K562 (cell line): Measurements from ENCODE around the gene TTC27. TPM values are rescaled to one million over a fixed set of nuclear protein-coding genes. Genes with fewer than 3 reads are reported as not detected.

Experiments used
- ATAC-seq: fragments of 200-7000 bp; cut with Tn5 transposase; 3 replicates; pipeline ENCODE4 v1.9.1; 2020; ENCODE audit warnings: moderate library complexity
- BruUV-seq: library from RNA; stranded (reverse); fragments of 400-500 nt; replicated peaks from 2 replicates; lab custom pipeline; 2021; lab: Mats Ljungman, UMichigan
- CTCF ChIA-PET: fragments of 300-600 bp; formaldehyde crosslinking; extraction: SDS; loops from one replicate; lab custom pipeline; 2021; ENCODE audit warnings: low intra/inter-chr PET ratio; lab: Yijun Ruan, JAX
- POLR2A ChIA-PET: fragments of 300-600, 350-650 bp; sonication (Branson Sonifier 250); formaldehyde crosslinking; extraction: SDS; loops from one replicate; lab custom pipeline; 2021; ENCODE audit warnings: antibody characterized with exemption, inconsistent platforms; lab: Yijun Ruan, JAX
- DNase-seq, 4 experiments: peaks; one replicate each; pipeline versions ENCODE4 v3.0.0 to v3.0.0-alpha.2; 2011 to 2018; ENCODE audit warnings: low spot score in 3 of 4, mixed read lengths in 3 of 4; ENCODE audit errors: extremely low read depth in 1 of 4
- FAIRE-seq: peaks from 2 replicates; lab custom pipeline; 2011; peaks lifted over from hg19 to GRCh38; lab: Jason Lieb, UNC
- H2AFZ ChIP-seq: 2 replicates; pipeline ENCODE4 v1.6.0; 2011; ENCODE audit warnings: low read depth, low read length, control low read depth, inconsistent platforms
- H3K27ac ChIP-seq: fragments of 200-600 bp; 3 replicates; pipeline ENCODE4 v1.8.0; 2011; ENCODE audit warnings: low read depth, mild to moderate bottlenecking, control low read depth, inconsistent platforms, low read length, moderate library complexity, mixed read lengths; ENCODE audit errors: extremely low read depth
- H3K27me3 ChIP-seq, 2 experiments: fragments of 300-600 bp in 1 of 2; 2 replicates in 1 of 2; 3 replicates in 1 of 2; pipeline versions ENCODE4 v1.6.0 to v1.8.0; 2011; ENCODE audit warnings: inconsistent platforms in 2 of 2, low read length in 2 of 2, mild to moderate bottlenecking in 1 of 2, mixed read lengths in 1 of 2, moderate library complexity in 1 of 2; ENCODE audit not compliant: control insufficient read depth in 2 of 2, insufficient read depth in 2 of 2
- H3K36me3 ChIP-seq: fragments of 300-600 bp; 3 replicates; pipeline ENCODE4 v1.8.0; 2011; ENCODE audit warnings: mild to moderate bottlenecking, low read length, inconsistent platforms; ENCODE audit not compliant: control insufficient read depth, insufficient read depth
- H3K4me1 ChIP-seq, 2 experiments: fragments of 200-600 bp in 1 of 2; replicated peaks in 1 of 2; 2 replicates in 1 of 2; 3 replicates in 1 of 2; pipeline versions ENCODE4 v1.5.1 to v1.8.0; 2011; ENCODE audit warnings: inconsistent platforms in 2 of 2, low read length in 2 of 2, mild to moderate bottlenecking in 1 of 2, mixed read lengths in 1 of 2, moderate library complexity in 1 of 2; ENCODE audit not compliant: control insufficient read depth in 2 of 2, insufficient read depth in 2 of 2
- H3K4me2 ChIP-seq: 2 replicates; pipeline ENCODE4 v1.6.1; 2011; ENCODE audit warnings: low read length, control low read depth, inconsistent platforms, mixed read lengths; ENCODE audit not compliant: insufficient read depth
- H3K4me3 ChIP-seq: fragments of 200-600 bp; sonication (generic), shearing (Covaris generic); 2 replicates; pipeline ENCODE4 v1.5.1; 2016; ENCODE audit warnings: control low read depth, inconsistent platforms
- H3K79me2 ChIP-seq: fragments of 200-600 bp; 3 replicates; pipeline ENCODE4 v1.8.0; 2011; ENCODE audit warnings: low read length, inconsistent platforms; ENCODE audit not compliant: control insufficient read depth, insufficient read depth
- H3K9ac ChIP-seq, 2 experiments: 2 replicates each; pipeline versions ENCODE4 v1.6.0 to v1.6.1; 2011; ENCODE audit warnings: low read depth in 2 of 2, low read length in 2 of 2, control low read depth in 1 of 2, inconsistent platforms in 1 of 2, mild to moderate bottlenecking in 1 of 2, mixed read lengths in 1 of 2; ENCODE audit not compliant: insufficient read depth in 1 of 2
- H3K9me1 ChIP-seq: one replicate; pipeline ENCODE4 v1.6.0; 2011; ENCODE audit warnings: inconsistent platforms, mild to moderate bottlenecking, low read length, moderate library complexity; ENCODE audit not compliant: control insufficient read depth, insufficient read depth
- H3K9me3 ChIP-seq: replicated peaks from 2 replicates; pipeline ENCODE4 v1.5.1; 2011; ENCODE audit warnings: low read depth, low read length, inconsistent platforms; ENCODE audit not compliant: control insufficient read depth, insufficient read depth
- H4K20me1 ChIP-seq: replicated peaks from 2 replicates; pipeline ENCODE4 v1.6.1; 2011; ENCODE audit warnings: low read length, inconsistent platforms, mixed read lengths; ENCODE audit not compliant: control insufficient read depth, insufficient read depth
- BCOR ChIP-seq: fragments of 450-650 bp; IDR thresholded peaks from 2 replicates; pipeline ENCODE4 v1.6.1; 2016
- IFI16 ChIP-seq: fragments of 250-450 bp; sonication (Bioruptor Pico); IDR thresholded peaks from 2 replicates; pipeline ENCODE4 v2.1.2; 2022; ENCODE audit warnings: mild to moderate bottlenecking, inconsistent platforms
- MBD1 ChIP-seq: fragments of 250-450 bp; sonication (Bioruptor Pico); IDR thresholded peaks from 2 replicates; pipeline ENCODE4 v1.8.0; 2022; ENCODE audit warnings: inconsistent platforms
- RFX1 ChIP-seq: fragments of 450-650 bp; IDR thresholded peaks from 2 replicates; pipeline ENCODE4 v1.6.1; 2016; ENCODE audit warnings: mild to moderate bottlenecking, moderate library complexity
- TSC22D4 ChIP-seq: fragments of 450-650 bp; IDR thresholded peaks from 2 replicates; pipeline ENCODE4 v1.6.1; 2016; ENCODE audit warnings: missing genetic modification characterization, missing biosample characterization, control low read depth
- ZBTB43 ChIP-seq: sonication (generic); formaldehyde crosslinking; IDR thresholded peaks from 2 replicates; pipeline ENCODE4 v1.8.0; 2023; ENCODE audit warnings: mild to moderate bottlenecking, missing genetic modification reagents
- ZNF277 ChIP-seq: fragments of 250-450 bp; sonication (Bioruptor Pico); IDR thresholded peaks from 2 replicates; pipeline ENCODE4 v1.8.0; 2022; ENCODE audit warnings: inconsistent platforms, mild to moderate bottlenecking, moderate library complexity, borderline replicate concordance
- ZNF3 ChIP-seq: fragments of 250-450 bp; sonication (Bioruptor Pico); IDR thresholded peaks from 2 replicates; pipeline ENCODE4 v1.5.0; 2021; ENCODE audit warnings: mild to moderate bottlenecking, moderate library complexity
- ZNF766 ChIP-seq: fragments of 200-800 bp; sonication (Bioruptor generic); conservative IDR thresholded peaks from 2 replicates; pipeline ENCODE4 v1.6.1; 2016; ENCODE audit warnings: missing genetic modification characterization, missing compliant biosample characterization
- ZNF79 ChIP-seq: fragments of 250-450 bp; sonication (Bioruptor Pico); IDR thresholded peaks from 2 replicates; pipeline ENCODE4 v1.4.0; 2020; ENCODE audit warnings: low read depth, mild to moderate bottlenecking, moderate library complexity
- WGBS: fragments of 100-300 bp; shearing (Covaris generic); methylation state at CpG from one replicate; pipeline ENCODE4 v1.1.6; 2016; ENCODE audit warnings: low coverage, mixed read lengths; ENCODE audit not compliant: insufficient coverage; ENCODE audit errors: missing lambda C conversion rate; 5-methylcytosine and 5-hydroxymethylcytosine counted together
- in situ Hi-C: fragments of 300-500 bp; cut with MboI; formaldehyde crosslinking; loops from 4 replicates; pipeline ENCODE4 v1.15.0; 2018; ENCODE audit warnings: inconsistent platforms, mixed read lengths
- intact Hi-C: fragments of 100-400 bp; cut with micrococcal nuclease; formaldehyde crosslinking; loops from 2 replicates; pipeline ENCODE4 v1.14.2; 2022
- polyA plus RNA-seq, 8 experiments: library from polyadenylated mRNA; depleted of rRNA in 4 of 8; stranded (reverse) in 5 of 8; unstranded in 3 of 8; fragments of >200 nt; fragmentation: Nextera tagmentation in 2 of 8; fragmentation: Illumina TruSeq in 1 of 8; extraction: Ambion mirVana in 2 of 8; extraction: Trizol in 1 of 8; gene quantifications; 2 replicates each; pipeline versions ENCODE4 v1.2.1 to v1.2.3, GENCODE V29; 2011 to 2014; ENCODE audit warnings: inconsistent platforms in 1 of 8, missing spikeins in 1 of 8
- total RNA-seq, 7 experiments: library from RNA; depleted of rRNA in 6 of 7; stranded (reverse); fragments of >200 nt in 6 of 7; fragmentation: Illumina TruSeq in 2 of 7; extraction: Trizol in 2 of 7; gene quantifications; 2 replicates each; pipeline versions ENCODE4 v1.2.1 to v1.2.3, GENCODE V29; 2011 to 2021; ENCODE audit warnings: low replicate concordance in 1 of 7

The TTC27 gene
- total and polyA plus RNA-seq, 9 of the 15 experiments (the other 6 are each of a cell fraction or from before 2014, with no cell fraction given), result 44.3 to 93.4 (median 57.3) TPM

DNA sequence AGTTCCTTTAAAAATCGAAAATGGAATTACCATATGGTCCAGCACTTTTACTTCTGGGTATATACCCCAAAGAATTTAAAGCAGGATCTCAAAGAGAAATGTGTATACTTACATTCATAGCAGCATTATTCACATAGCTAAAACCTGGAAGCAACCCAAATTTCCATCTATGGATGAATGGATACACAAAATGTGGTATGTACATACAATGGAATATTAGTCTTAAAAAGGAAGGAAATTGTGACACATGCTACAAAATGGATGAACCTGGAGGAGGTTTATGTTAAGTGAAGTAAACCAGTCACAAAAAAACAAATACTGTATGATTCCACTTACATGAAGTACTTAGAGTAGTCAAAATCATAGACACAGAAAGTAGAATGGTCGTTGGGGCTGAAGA lies 171.0 kb downstream of the TTC27 start:
- no peak for DNase-seq
- BruUV-seq, result no TSS peak
- intact Hi-C loops, result no loop called here
- Histone ChIP-seq H2AFZ (no peak overlapping the region), H3K4me2 (no peak overlapping the region), H3K4me1 (no peaks in the 10 kb centered on the region), H3K9ac (no peak overlapping the region), H3K9me1 (no peaks in the 10 kb centered on the region), H3K4me3 (no peak overlapping the region), H3K27ac (no peak overlapping the region), H3K27me3 (no peaks in the 10 kb centered on the region), H3K79me2 (no peaks in the 10 kb centered on the region), H4K20me1 (no peaks in the 10 kb centered on the region), H3K36me3 (peaks cover 3% of the 10 kb centered on the region; the same call in 1 of the 3 replicates), H3K9me3 (no peaks in the 10 kb centered on the region)
- no peak for ATAC-seq
- CTCF ChIA-PET, result no interaction called here
- WGBS, result 60% methylated on average over 2 of the region's 2 CpGs
- no peak for TF ChIP-seq ZNF766 (CRISPR knock-in tag)
- no peak for TF ChIP-seq BCOR
- TF ChIP-seq RFX1, result no peak
- TF ChIP-seq ZBTB43 (CRISPR knock-in tag), result no peak
- no peak for TF ChIP-seq TSC22D4
- no peak for TF ChIP-seq MBD1 (CRISPR knock-in tag)
- TF ChIP-seq ZNF79 (CRISPR knock-in tag), result no peak
- no peak for TF ChIP-seq ZNF3 (CRISPR knock-in tag)
- no peak for TF ChIP-seq ZNF277 (CRISPR knock-in tag)
- no peak for TF ChIP-seq IFI16 (CRISPR knock-in tag)
- FAIRE-seq, result no peak
- in situ Hi-C loops, result no loop called here
- POLR2A ChIA-PET, result no interaction called here
